HG03442 (cell line): ENCODE measurements around the gene CASP8.

ENCODE experiments used
- ATAC-seq: cut with Tn5 transposase; IDR thresholded peaks from one replicate; pipeline ENCODE4 v1.9.1; 2021; ENCODE audit warnings: mild to moderate bottlenecking, moderate library complexity; ENCODE audit not compliant: unreplicated experiment

CASP8 gene

DNA sequence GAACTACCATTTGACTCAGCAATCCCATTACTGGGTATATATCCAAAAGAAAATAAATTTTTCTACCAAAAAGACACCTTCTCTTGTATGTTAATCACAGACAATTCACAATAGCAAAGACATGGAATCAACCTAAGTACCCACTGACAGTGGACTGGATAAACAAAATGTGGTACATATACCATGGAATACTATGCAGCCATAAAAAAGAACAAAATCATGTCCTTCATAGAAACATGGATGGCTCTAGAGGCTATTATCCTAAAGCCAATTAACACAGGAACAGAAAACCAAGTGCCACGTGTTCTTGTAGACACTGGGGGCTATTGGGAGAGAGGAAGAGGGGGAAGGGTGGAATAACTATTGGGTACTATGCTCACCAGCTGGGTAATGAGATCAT is 69.1 kb downstream of the CASP8 start:
- no peak for ATAC-seq
